SK-N-SH treated with all-trans-retinoic acid at 6 μM for 48 hours (cell line): ENCODE results near the gene GJB5.

Experiments used
- ATAC-seq: fragments of 200-7000 bp; cut with Tn5 transposase; 3 replicates; pipeline ENCODE4 v1.9.1; 2020; ENCODE audit warnings: mild to moderate bottlenecking, moderate library complexity
- ARNTL ChIP-seq: fragments of 450-650 bp; formaldehyde crosslinking; IDR thresholded peaks from 2 replicates; pipeline ENCODE4 v1.5.0; 2020; ENCODE audit warnings: low read depth, mild to moderate bottlenecking, moderate library complexity, borderline replicate concordance
- BACH2 ChIP-seq: fragments of 250-450 bp; sonication (Bioruptor Pico); IDR thresholded peaks from 2 replicates; pipeline ENCODE4 v1.9.0; 2021; ENCODE audit warnings: mild to moderate bottlenecking, borderline replicate concordance
- CSDC2 ChIP-seq: fragments of 250-450 bp; sonication (Bioruptor Pico); IDR thresholded peaks from 2 replicates; pipeline ENCODE4 v1.5.0; 2020; ENCODE audit warnings: mild to moderate bottlenecking, moderate library complexity
- CSRNP3 ChIP-seq: fragments of 250-450 bp; sonication (Bioruptor Pico); IDR thresholded peaks from 2 replicates; pipeline ENCODE4 v1.5.1; 2021; ENCODE audit warnings: mild to moderate bottlenecking, moderate library complexity
- GLIS3 ChIP-seq: fragments of 250-450 bp; sonication (Bioruptor Pico); IDR thresholded peaks from 2 replicates; pipeline ENCODE4 v1.5.0; 2020; ENCODE audit warnings: mild to moderate bottlenecking, moderate library complexity
- ISL1 ChIP-seq: fragments of 250-450 bp; sonication (Bioruptor Pico); IDR thresholded peaks from 2 replicates; pipeline ENCODE4 v2.1.2; 2022; ENCODE audit warnings: mild to moderate bottlenecking, moderate library complexity
- OSR1 ChIP-seq: fragments of 250-450 bp; sonication (Bioruptor Pico); IDR thresholded peaks from 2 replicates; pipeline ENCODE4 v1.8.0; 2022; ENCODE audit warnings: moderate library complexity, mild to moderate bottlenecking, inconsistent platforms
- PATZ1 ChIP-seq: fragments of 250-450 bp; sonication (Bioruptor Pico); IDR thresholded peaks from 2 replicates; pipeline ENCODE4 v1.8.0; 2020; ENCODE audit warnings: mild to moderate bottlenecking, moderate library complexity, borderline replicate concordance
- PPARA ChIP-seq: fragments of 250-450 bp; sonication (Bioruptor Pico); IDR thresholded peaks from 2 replicates; pipeline ENCODE4 v1.5.0; 2020; ENCODE audit warnings: mild to moderate bottlenecking, borderline replicate concordance
- RARB ChIP-seq: fragments of 250-450 bp; sonication (Bioruptor Pico); IDR thresholded peaks from 2 replicates; pipeline ENCODE4 v1.8.0; 2021; ENCODE audit warnings: mild to moderate bottlenecking, moderate library complexity
- SNAI2 ChIP-seq: fragments of 250-450 bp; sonication (Bioruptor Pico); IDR thresholded peaks from 2 replicates; pipeline ENCODE4 v1.5.0; 2020; ENCODE audit warnings: mild to moderate bottlenecking, moderate library complexity
- TCF4 ChIP-seq: fragments of 250-450 bp; sonication (Bioruptor Pico); IDR thresholded peaks from 2 replicates; pipeline ENCODE4 v1.8.0; 2021; ENCODE audit warnings: mild to moderate bottlenecking, moderate library complexity, borderline replicate concordance
- TOX ChIP-seq: fragments of 250-450 bp; sonication (Bioruptor Pico); IDR thresholded peaks from 2 replicates; pipeline ENCODE4 v1.8.0; 2021; ENCODE audit warnings: mild to moderate bottlenecking, moderate library complexity, borderline replicate concordance
- TSHZ2 ChIP-seq: fragments of 250-450 bp; sonication (Bioruptor Pico); IDR thresholded peaks from 2 replicates; pipeline ENCODE4 v1.5.0; 2020; ENCODE audit warnings: mild to moderate bottlenecking, moderate library complexity
- ZC3H10 ChIP-seq: fragments of 250-450 bp; sonication (Bioruptor Pico); IDR thresholded peaks from 2 replicates; pipeline ENCODE4 v1.5.1; 2021; ENCODE audit warnings: mild to moderate bottlenecking, moderate library complexity
- ZFP3 ChIP-seq: fragments of 250-450 bp; sonication (Bioruptor Pico); IDR thresholded peaks from 2 replicates; pipeline ENCODE4 v1.5.0; 2020; ENCODE audit warnings: mild to moderate bottlenecking, moderate library complexity
- ZFP30 ChIP-seq: fragments of 450-650 bp; formaldehyde crosslinking; IDR thresholded peaks from 2 replicates; pipeline ENCODE4 v1.5.0; 2022; ENCODE audit warnings: mild to moderate bottlenecking, moderate library complexity
- ZNF565 ChIP-seq: fragments of 450-650 bp; formaldehyde crosslinking; conservative IDR thresholded peaks from 2 replicates; pipeline ENCODE4 v1.5.0; 2020; ENCODE audit warnings: low read depth, mild to moderate bottlenecking, moderate library complexity
- ZNF70 ChIP-seq: fragments of 450-650 bp; formaldehyde crosslinking; IDR thresholded peaks from 2 replicates; pipeline ENCODE4 v1.5.0; 2020; ENCODE audit warnings: mild to moderate bottlenecking, moderate library complexity

GJB5 gene

GRCh38 chr1:34779962-34780361 is 25.1 kb downstream of the GJB5 start:
- ATAC-seq, result no peak
- TF ChIP-seq ZNF565 (CRISPR knock-in tag), result no peak
- no peak for TF ChIP-seq ARNTL
- no peak for TF ChIP-seq ZFP30 (CRISPR knock-in tag)
- no peak for TF ChIP-seq RARB (CRISPR knock-in tag)
- TF ChIP-seq ZC3H10, result no peak

- TF ChIP-seq ARNTL (no peak), CSDC2 (no peak), ZFP3 (no peak), CSRNP3 (CRISPR knock-in tag) (no peak), TCF4 (CRISPR knock-in tag) (no peak), RARB (CRISPR knock-in tag) (no peak), BACH2 (no peak), ZC3H10 (no peak), ZFP30 (CRISPR knock-in tag) (no peak), PATZ1 (CRISPR knock-in tag) (no peak), ZNF70 (CRISPR knock-in tag) (no peak)
- ATAC-seq, result no peak
Observed at GRCh38 chr1:34780528-34780927, 25.7 kb downstream of the GJB5 start.

- TF ChIP-seq PATZ1 (CRISPR knock-in tag) (no peak), ISL1 (CRISPR knock-in tag) (no peak), TCF4 (CRISPR knock-in tag) (no peak), ZFP30 (CRISPR knock-in tag) (no peak), CSDC2 (no peak), CSRNP3 (CRISPR knock-in tag) (no peak), OSR1 (CRISPR knock-in tag) (no peak), PPARA (CRISPR knock-in tag) (no peak), TOX (CRISPR knock-in tag) (no peak), TSHZ2 (CRISPR knock-in tag) (no peak), GLIS3 (CRISPR knock-in tag) (no peak), SNAI2 (CRISPR knock-in tag) (no peak)
- ATAC-seq, result peak; percentile 36; the same call in 2 of the 3 replicates
Observed at GRCh38 chr1:34781071-34781843, 26.4 kb downstream of the GJB5 start, which contains the start of gene GJB3. Gene GJB3 (plus strand): TSS chr1:34781214. CDS start chr1:34784763, 3,549 bp downstream.
